ENCODE results near the gene ZIC5.
"Not testable (repeated sequence)": the region's sequence is repeated elsewhere in the genome, so short reads cannot be mapped to it uniquely, and the experiment has no call there.

The ZIC5 gene

DNA sequence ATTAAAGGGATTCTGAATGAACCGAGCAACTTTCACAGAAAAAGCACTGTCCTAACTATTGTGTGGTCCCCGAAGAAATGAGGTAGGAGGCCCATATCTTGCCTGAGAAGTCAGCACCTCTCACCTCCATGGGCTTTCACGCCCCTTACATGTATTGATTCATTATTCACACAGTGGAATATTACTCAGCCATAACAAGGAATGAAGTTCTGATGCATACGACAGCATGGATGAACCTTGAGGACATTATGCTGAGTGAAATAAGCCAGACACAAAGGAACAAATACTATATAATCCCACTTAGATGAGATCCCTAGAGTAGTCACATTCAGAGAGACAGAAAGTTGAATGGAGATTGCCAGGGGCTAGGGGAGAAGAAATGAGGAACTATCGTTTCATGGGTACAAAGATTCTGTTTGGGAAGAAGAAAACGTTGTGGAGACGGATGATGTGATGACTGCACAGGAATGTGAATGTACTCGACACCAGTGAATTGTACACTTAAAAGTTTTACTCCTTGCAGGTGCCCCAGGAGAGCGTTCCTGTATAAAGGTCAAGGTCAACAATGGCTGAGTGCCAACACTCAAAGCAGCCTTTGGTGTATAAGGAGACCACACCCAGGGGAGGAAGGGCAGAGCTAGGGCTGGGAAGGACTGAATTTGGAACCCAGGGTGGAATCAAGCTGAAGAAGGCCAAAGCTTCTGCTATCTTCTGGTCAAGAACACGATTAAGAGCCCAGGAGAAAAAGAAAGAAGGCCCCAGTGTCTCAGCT, 22.5 kb downstream of the ZIC5 start:
- H3K36me3 ChIP-seq (ENCODE audit: control insufficient read depth, insufficient read depth, low read length): no peaks in the 10 kb centered on the region
- TF ChIP-seq, protein P1, sequence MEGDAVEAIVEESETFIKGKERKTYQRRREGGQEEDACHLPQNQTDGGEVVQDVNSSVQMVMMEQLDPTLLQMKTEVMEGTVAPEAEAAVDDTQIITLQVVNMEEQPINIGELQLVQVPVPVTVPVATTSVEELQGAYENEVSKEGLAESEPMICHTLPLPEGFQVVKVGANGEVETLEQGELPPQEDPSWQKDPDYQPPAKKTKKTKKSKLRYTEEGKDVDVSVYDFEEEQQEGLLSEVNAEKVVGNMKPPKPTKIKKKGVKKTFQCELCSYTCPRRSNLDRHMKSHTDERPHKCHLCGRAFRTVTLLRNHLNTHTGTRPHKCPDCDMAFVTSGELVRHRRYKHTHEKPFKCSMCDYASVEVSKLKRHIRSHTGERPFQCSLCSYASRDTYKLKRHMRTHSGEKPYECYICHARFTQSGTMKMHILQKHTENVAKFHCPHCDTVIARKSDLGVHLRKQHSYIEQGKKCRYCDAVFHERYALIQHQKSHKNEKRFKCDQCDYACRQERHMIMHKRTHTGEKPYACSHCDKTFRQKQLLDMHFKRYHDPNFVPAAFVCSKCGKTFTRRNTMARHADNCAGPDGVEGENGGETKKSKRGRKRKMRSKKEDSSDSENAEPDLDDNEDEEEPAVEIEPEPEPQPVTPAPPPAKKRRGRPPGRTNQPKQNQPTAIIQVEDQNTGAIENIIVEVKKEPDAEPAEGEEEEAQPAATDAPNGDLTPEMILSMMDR (IDR thresholded peaks at IDR 0.05; ENCODE audit: insufficient read depth, low read length, poor library complexity, severe bottlenecking): no peak
- H3K4me3 ChIP-seq (replicated peaks; ENCODE audit: low read depth, low read length): no peak overlapping the region
- no peak for DNase-seq (ENCODE audit: extremely low read depth, insufficient read length)
- H3K27me3 ChIP-seq (replicated peaks; ENCODE audit: control insufficient read depth, insufficient read depth, low read length): no peaks in the 10 kb centered on the region; the same call in 1 of the 2 replicates

DNA sequence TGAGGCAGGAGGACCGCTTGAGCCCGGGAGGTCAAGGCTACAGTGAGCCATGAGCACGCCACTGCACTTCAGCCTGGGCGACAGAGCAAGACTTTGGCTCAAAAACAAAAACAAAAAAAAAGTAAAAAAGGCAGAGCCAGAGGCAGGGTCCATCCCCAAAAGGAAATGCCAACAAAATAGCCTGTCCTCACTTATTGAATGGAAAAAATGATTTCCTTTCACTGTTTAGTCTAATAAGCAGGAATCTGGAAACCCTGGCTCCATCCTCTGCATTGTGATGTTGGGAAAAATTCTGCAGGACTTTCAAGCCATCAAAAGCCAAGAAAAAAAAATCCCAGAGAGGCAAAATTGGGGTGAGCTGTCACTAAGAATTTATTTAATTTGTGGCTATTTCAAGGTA, 23.2 kb downstream of the ZIC5 start:
- TF ChIP-seq, protein P1 (IDR thresholded peaks at IDR 0.05; ENCODE audit: insufficient read depth, low read length, poor library complexity, severe bottlenecking): no peak
- H3K27me3 ChIP-seq (replicated peaks; ENCODE audit: control insufficient read depth, insufficient read depth, low read length): no peaks in the 10 kb centered on the region; the same call in 1 of the 2 replicates
- H3K4me3 ChIP-seq (replicated peaks; ENCODE audit: low read depth, low read length): no peak overlapping the region
- no peak for DNase-seq (ENCODE audit: extremely low read depth, insufficient read length)
- no peaks in the 10 kb centered on the region for H3K36me3 ChIP-seq (ENCODE audit: control insufficient read depth, insufficient read depth, low read length)

DNA sequence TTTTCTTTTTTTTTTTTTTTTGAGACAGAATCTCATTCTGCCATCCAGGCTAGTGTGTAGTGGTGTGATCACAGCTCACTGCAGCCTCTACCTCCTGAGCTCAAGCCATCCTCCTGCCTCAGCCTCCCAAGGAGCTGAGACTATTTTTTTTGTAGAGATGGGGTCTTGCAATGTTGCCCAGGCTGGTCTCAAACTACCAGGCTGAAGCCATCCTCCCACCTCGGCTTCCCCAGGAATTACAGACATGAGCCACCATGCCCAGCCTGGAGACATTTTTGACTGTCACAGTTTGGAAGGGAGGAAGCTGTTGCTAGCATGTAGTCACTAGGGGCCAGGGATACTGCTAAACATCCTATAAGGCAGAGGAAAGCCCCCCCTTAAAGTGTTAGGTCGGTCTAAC, 23.9 kb downstream of the ZIC5 start:
- TF ChIP-seq, protein P1 (IDR thresholded peaks at IDR 0.05; ENCODE audit: insufficient read depth, low read length, poor library complexity, severe bottlenecking): no peak

DNA sequence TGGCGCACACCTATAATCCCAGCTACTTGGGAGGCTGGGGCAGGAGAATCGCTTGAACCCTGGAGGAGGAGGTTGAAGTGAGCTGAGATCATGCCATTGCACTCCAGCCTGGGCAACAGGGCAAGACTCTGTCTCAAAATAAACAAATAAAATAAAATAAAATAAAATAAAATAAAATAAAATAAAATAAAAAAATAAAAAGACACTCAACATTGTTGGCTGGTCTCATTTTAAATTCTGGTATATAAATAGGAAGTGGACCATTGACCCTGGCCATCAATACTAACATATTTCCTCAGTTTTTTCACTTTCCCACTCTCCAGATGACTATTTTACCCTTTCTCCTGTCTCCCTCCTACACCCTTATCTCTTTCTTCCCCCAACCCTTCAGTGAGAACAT, 26.1 kb downstream of the ZIC5 start:
- not testable (repeated sequence) for H3K27me3 ChIP-seq (replicated peaks; ENCODE audit: control insufficient read depth, insufficient read depth, low read length); DNase-seq (ENCODE audit: extremely low read depth, insufficient read length); H3K4me3 ChIP-seq (replicated peaks; ENCODE audit: low read depth, low read length); H3K36me3 ChIP-seq (ENCODE audit: control insufficient read depth, insufficient read depth, low read length)

More for the DNA sequence above, 23.9 kb downstream of the ZIC5 start:
- DNase-seq (ENCODE audit: extremely low read depth, insufficient read length): no peak
- Histone ChIP-seq H3K36me3 (ENCODE audit: control insufficient read depth, insufficient read depth, low read length) (no peaks in the 10 kb centered on the region), H3K27me3 (replicated peaks; ENCODE audit: control insufficient read depth, insufficient read depth, low read length) (no peaks in the 10 kb centered on the region), H3K4me3 (replicated peaks; ENCODE audit: low read depth, low read length) (no peak overlapping the region)

DNA sequence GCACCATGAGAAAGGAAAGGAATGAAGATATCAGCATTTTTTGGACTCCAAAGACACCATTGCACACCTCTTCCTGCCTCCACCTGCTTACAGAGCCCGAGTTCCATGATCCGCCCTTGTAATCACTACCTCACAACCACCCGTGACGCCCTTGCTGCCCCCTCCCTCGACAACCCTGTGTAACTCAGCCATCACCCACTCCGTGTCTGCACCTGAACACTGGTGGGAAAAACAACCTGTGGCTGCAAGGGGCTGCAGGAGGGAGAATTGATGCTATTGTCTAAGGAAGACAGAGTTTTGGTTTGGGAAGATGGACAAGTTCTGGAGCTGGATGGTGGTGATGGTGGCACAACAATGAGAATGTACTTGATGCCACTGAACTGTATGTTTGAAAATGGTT, 27.0 kb downstream of the ZIC5 start:
- Histone ChIP-seq H3K27me3 (replicated peaks; ENCODE audit: control insufficient read depth, insufficient read depth, low read length) (no peaks in the 10 kb centered on the region), H3K4me3 (replicated peaks; ENCODE audit: low read depth, low read length) (no peak overlapping the region), H3K36me3 (ENCODE audit: control insufficient read depth, insufficient read depth, low read length) (no peaks in the 10 kb centered on the region)
- TF ChIP-seq, protein P1 (IDR thresholded peaks at IDR 0.05; ENCODE audit: insufficient read depth, low read length, poor library complexity, severe bottlenecking): no peak
- no peak for DNase-seq (ENCODE audit: extremely low read depth, insufficient read length)

DNA sequence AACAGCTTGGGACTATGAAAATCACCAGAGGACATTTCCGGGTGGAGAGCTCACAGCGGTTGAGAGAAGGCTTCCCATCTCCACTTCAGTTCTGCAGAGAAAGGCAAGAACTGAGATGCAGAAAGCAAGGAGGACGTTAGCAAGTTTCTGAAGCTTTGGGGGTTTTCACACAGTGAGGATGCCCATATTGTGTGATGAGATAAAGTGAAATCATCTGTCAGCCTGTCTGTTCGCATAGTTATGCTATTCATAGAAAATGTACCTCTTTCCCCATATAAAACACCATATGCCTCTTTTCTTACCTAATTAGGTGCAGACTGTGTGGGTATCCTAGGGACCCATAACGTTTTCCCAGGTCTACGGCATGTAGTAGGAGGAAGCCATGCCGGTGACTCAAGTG, 27.5 kb downstream of the ZIC5 start:
- TF ChIP-seq, protein P1 (IDR thresholded peaks at IDR 0.05; ENCODE audit: insufficient read depth, low read length, poor library complexity, severe bottlenecking): no peak
- DNase-seq (ENCODE audit: extremely low read depth, insufficient read length): no peak
- no peak overlapping the region for H3K4me3 ChIP-seq (replicated peaks; ENCODE audit: low read depth, low read length)
- H3K36me3 ChIP-seq (ENCODE audit: control insufficient read depth, insufficient read depth, low read length): no peaks in the 10 kb centered on the region
- H3K27me3 ChIP-seq (replicated peaks; ENCODE audit: control insufficient read depth, insufficient read depth, low read length): no peaks in the 10 kb centered on the region

Measured in GM06990 (cell line).